Left ventricle myocardium inferior (tissue), 1 donor: ENCODE measurements around the gene ATG7. TPM values are rescaled to one million over a fixed set of nuclear protein-coding genes. Genes with fewer than 3 reads are reported as not detected.
"Not testable (repeated sequence)": the region's sequence is repeated elsewhere in the genome, so short reads cannot be mapped to it uniquely, and the experiment has no call there.

Experiments used
- DNase-seq: peaks from one replicate; pipeline ENCODE4 v3.0.0-alpha.2; 2020
- H3K27ac ChIP-seq: fragments of 200-600 bp; replicated peaks from 2 replicates; pipeline ENCODE4 v1.8.0; 2021
- H3K27me3 ChIP-seq: fragments of 200-600 bp; 2 replicates; pipeline ENCODE4 v1.8.0; 2021; ENCODE audit warnings: low read depth
- H3K36me3 ChIP-seq: fragments of 200-600 bp; 2 replicates; pipeline ENCODE4 v1.8.0; 2021
- H3K4me1 ChIP-seq: fragments of 200-600 bp; 2 replicates; pipeline ENCODE4 v1.8.0; 2021
- H3K4me3 ChIP-seq: fragments of 200-600 bp; 2 replicates; pipeline ENCODE4 v1.8.0; 2021; ENCODE audit warnings: mild to moderate bottlenecking, moderate library complexity
- H3K9me3 ChIP-seq: fragments of 200-600 bp; replicated peaks from 2 replicates; pipeline ENCODE4 v1.8.0; 2021
- intact Hi-C: fragments of 100-400 bp; cut with micrococcal nuclease; formaldehyde crosslinking; loops from one replicate; pipeline ENCODE4 v1.11.0; 2022
- total RNA-seq: library from RNA; stranded (reverse); fragmentation: NEBNext Ultra II Directional; extraction: Animal tissue kit (Norgen Biotek cat#: 25700); gene quantifications from one replicate; pipeline ENCODE4 v1.2.1, GENCODE V29; 2021
- TF ChIP-seq, protein P1 (sequence below): fragments of 200-600 bp; IDR thresholded peaks from 2 replicates; pipeline ENCODE4 v1.8.0; 2021; ENCODE audit warnings: antibody characterized with exemption, mild to moderate bottlenecking, borderline replicate concordance
- donor health status: DM: no; HTN: yes; CAD: no; lungs with severe emphysema.

Gene ATG7
- total RNA-seq, 1 donor from 2014 or later = 15.7 TPM

DNA sequence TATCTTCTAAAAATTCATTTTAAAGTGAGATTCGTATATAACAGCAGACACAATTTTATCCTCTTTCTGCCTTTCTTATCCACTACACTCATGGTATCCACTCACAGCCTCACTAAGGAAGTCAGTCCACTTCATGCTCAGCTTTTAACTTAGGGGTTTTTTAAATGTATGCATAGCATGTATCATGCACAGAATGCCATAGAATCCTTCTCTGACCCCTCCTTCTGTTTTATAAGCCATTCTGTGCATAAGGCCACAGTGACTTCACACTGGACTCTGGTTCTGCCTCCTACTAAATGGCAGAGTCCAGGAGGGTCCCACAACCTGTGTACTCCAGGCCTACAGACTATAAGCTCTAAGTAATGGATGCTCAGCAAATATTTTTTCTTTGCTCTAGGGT, 129.2 kb downstream of the ATG7 start:
- Histone ChIP-seq H3K36me3 (peaks cover 11% of the 10 kb centered on the region), H3K27me3 (no peaks in the 10 kb centered on the region), H3K27ac (no peak overlapping the region), H3K4me1 (no peaks in the 10 kb centered on the region), H3K9me3 (peaks cover 11% of the 10 kb centered on the region), H3K4me3 (no peak overlapping the region)
- DNase-seq = no peak
- intact Hi-C loops = no loop called here
- TF ChIP-seq, protein P1, sequence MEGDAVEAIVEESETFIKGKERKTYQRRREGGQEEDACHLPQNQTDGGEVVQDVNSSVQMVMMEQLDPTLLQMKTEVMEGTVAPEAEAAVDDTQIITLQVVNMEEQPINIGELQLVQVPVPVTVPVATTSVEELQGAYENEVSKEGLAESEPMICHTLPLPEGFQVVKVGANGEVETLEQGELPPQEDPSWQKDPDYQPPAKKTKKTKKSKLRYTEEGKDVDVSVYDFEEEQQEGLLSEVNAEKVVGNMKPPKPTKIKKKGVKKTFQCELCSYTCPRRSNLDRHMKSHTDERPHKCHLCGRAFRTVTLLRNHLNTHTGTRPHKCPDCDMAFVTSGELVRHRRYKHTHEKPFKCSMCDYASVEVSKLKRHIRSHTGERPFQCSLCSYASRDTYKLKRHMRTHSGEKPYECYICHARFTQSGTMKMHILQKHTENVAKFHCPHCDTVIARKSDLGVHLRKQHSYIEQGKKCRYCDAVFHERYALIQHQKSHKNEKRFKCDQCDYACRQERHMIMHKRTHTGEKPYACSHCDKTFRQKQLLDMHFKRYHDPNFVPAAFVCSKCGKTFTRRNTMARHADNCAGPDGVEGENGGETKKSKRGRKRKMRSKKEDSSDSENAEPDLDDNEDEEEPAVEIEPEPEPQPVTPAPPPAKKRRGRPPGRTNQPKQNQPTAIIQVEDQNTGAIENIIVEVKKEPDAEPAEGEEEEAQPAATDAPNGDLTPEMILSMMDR = no peak

DNA sequence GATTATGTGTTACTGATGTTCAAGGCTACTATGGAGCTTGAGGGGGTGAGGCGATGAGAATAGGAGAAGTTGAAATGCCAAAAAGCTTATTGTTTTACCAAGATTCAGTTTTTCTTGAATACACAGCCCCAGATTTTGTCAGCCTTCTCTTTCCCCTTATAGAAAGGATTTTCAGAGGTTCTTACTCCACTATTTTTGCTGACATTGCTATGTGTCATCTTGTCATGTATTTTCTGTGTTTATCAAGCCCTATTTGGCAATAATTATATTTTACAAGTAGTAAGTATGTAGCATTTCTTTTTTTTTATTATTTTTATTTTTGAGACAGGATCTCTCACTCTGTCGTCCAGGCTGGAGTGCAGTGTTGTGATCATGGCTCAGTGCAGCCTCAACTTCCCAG, 133.1 kb downstream of the ATG7 start:
- TF ChIP-seq, protein P1 = no peak
- Histone ChIP-seq H3K36me3 (peaks cover 26% of the 10 kb centered on the region), H3K4me3 (no peak overlapping the region), H3K27me3 (no peaks in the 10 kb centered on the region), H3K27ac (no peak overlapping the region), H3K9me3 (peaks cover 25% of the 10 kb centered on the region), H3K4me1 (no peaks in the 10 kb centered on the region)
- intact Hi-C loops = no loop called here
- no peak for DNase-seq

DNA sequence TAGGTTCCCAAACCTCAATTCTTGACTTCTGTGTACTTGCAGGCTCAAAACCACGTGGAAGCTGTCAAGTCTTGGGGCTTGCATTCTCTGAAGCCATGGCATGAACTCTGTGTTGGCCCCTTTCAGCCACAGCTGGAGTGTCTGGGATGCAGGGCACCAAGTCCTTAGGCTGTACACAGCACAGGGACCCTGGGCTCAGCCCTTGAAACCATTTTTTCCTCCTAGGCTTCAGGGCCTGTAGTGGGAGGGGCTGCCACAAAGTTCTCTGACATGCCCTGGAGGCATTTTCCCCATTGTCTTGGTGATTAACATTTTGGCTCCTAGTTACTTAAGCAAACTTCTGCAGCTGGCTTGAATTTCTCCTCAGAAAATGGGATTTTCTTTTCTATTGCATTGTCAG, 135.4 kb downstream of the ATG7 start:
- no peaks in the 10 kb centered on the region for H3K4me1 ChIP-seq
- peaks cover 26% of the 10 kb centered on the region for H3K36me3 ChIP-seq
- TF ChIP-seq, protein P1 = no peak
- H3K27ac ChIP-seq = no peak overlapping the region
- intact Hi-C loops = no loop called here
- DNase-seq = no peak
- no peak overlapping the region for H3K4me3 ChIP-seq
- no peaks in the 10 kb centered on the region for H3K27me3 ChIP-seq
- H3K9me3 ChIP-seq = peaks cover 25% of the 10 kb centered on the region

DNA sequence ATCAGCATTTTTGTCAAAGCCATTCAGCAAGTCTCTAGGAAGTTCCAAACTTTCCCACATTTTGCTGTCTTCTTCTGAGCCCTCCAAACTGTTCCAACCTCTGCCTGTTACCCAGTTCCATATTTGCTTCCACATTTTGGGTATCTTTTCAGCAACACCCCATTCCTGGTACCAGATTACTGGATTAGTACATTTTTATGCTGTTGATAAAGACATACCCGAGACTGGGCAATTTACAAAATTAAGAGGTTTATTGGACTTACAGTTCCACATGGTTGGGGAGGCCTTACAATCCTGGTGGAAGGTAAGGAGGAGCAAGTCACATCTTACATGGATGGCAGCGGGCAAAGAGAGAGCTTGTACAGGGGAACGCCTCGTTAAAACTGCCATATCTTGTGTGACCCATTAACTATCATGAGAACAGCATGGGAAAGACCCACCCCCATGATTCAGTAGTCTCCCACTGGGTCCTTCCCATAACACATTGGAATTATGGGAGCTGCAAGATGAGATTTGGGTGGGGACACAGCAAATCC, 136.2 kb downstream of the ATG7 start:
- H3K4me1 ChIP-seq = not testable (repeated sequence)

DNA sequence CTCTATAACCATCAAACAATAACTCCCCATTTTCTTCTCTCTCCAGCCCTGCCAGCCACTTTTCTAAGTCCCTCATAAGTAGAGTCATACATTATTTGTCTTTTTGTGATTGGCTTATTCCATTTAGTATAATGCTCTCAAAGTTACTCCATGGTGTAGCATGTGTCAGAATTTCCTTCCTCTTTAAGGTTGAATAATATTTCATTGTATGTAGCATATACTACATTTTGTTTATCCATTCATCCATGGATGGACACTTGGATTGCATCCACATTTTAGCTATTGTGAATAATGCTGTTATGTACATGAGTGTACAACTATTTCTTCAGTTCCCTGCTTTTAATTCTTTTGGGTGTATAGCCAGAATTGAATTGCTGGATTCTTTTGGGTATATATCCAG, 138.4 kb downstream of the ATG7 start:
- H3K27me3 ChIP-seq = no peaks in the 10 kb centered on the region

More for the DNA sequence above, 136.2 kb downstream of the ATG7 start:
- H3K4me3 ChIP-seq, H3K27ac ChIP-seq, intact Hi-C loops, DNase-seq, H3K27me3 ChIP-seq: not testable (repeated sequence)
- Histone ChIP-seq H3K9me3 (peaks cover 26% of the 10 kb centered on the region), H3K36me3 (peaks cover 26% of the 10 kb centered on the region)

DNA sequence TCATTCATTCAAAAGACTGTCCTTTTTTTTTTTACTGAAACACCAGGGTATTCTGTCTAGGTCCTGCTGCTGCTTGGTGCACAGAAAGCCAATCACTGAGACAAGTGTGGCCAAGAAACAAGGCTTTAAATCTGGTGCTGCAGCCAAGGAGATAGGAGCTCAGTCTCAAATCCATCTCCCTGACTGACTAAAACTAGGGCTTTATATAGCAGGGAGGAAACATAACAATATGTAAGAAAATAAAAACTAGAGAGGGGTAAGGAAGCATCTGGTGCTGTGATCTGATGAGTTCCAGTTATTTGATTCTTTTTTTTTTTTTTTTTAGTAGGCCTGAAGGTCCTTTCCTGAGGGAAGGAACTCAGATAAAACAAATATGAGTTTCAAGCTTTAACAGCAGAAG, 139.8 kb downstream of the ATG7 start:
- H3K27ac ChIP-seq = no peak overlapping the region
- intact Hi-C loops = no loop called here
- no peaks in the 10 kb centered on the region for H3K4me1 ChIP-seq
- TF ChIP-seq, protein P1 = no peak
- peaks cover 15% of the 10 kb centered on the region for H3K36me3 ChIP-seq
- no peak overlapping the region for H3K4me3 ChIP-seq
- no peak for DNase-seq
- H3K9me3 ChIP-seq = peaks cover 30% of the 10 kb centered on the region
- H3K27me3 ChIP-seq = no peaks in the 10 kb centered on the region

More for the DNA sequence above, 138.4 kb downstream of the ATG7 start:
- no peak overlapping the region for H3K4me3 ChIP-seq
- intact Hi-C loops = no loop called here
- H3K27ac ChIP-seq = no peak overlapping the region
- no peaks in the 10 kb centered on the region for H3K4me1 ChIP-seq
- TF ChIP-seq, protein P1 = no peak
- DNase-seq = no peak
- peaks cover 15% of the 10 kb centered on the region for H3K36me3 ChIP-seq
- H3K9me3 ChIP-seq = peaks cover 30% of the 10 kb centered on the region
